H1 (cell line): ENCODE results near the gene ANK2. TPM values are rescaled to one million over a fixed set of nuclear protein-coding genes. Genes with fewer than 3 reads are reported as not detected.

Source experiments
- CTCF ChIA-PET: fragments of 300-600 bp; sonication (Branson Sonifier 250); formaldehyde crosslinking; loops from one replicate; lab custom pipeline; 2021; ENCODE audit not compliant: partially characterized antibody; lab: Charles Lee
- POLR2A ChIA-PET: fragments of 300-600 bp; sonication (Branson Sonifier 250); formaldehyde crosslinking; loops from one replicate; lab custom pipeline; 2021; ENCODE audit warnings: inconsistent platforms; ENCODE audit not compliant: partially characterized antibody; lab: Charles Lee
- DNase-seq, 2 experiments: peaks; one replicate each; pipeline versions ENCODE4 v3.0.0 to v3.0.0-alpha.2; 2010 to 2022; ENCODE audit warnings: low spot score in 2 of 2, low read depth in 1 of 2, mixed read lengths in 1 of 2
- FAIRE-seq: peaks from 2 replicates; lab custom pipeline; 2011; peaks lifted over from hg19 to GRCh38; lab: Jason Lieb, UNC
- H2AFZ ChIP-seq: 2 replicates; pipeline ENCODE4 v1.8.1; 2012; ENCODE audit warnings: low read length, inconsistent platforms
- H2AK5ac ChIP-seq: 2 replicates; pipeline ENCODE4 v1.6.1; 2013; ENCODE audit warnings: low read depth, low read length
- H2BK120ac ChIP-seq: replicated peaks from 2 replicates; pipeline ENCODE3; 2013; ENCODE audit warnings: low read depth, low read length, inconsistent platforms
- H2BK12ac ChIP-seq: 2 replicates; pipeline ENCODE4 v1.6.1; 2013; ENCODE audit warnings: low read depth, low read length
- H2BK15ac ChIP-seq: 2 replicates; pipeline ENCODE4 v1.6.1; 2013; ENCODE audit warnings: low read length
- H2BK20ac ChIP-seq: 2 replicates; pipeline ENCODE4 v1.6.1; 2013; ENCODE audit warnings: low read length
- H2BK5ac ChIP-seq: 2 replicates; pipeline ENCODE4 v1.6.1; 2013; ENCODE audit warnings: low read depth, low read length
- H3K14ac ChIP-seq: 2 replicates; pipeline ENCODE4 v1.6.1; 2013; ENCODE audit warnings: inconsistent platforms; ENCODE audit not compliant: insufficient read length
- H3K18ac ChIP-seq: 2 replicates; pipeline ENCODE4 v1.6.1; 2013; ENCODE audit warnings: low read length; ENCODE audit errors: extremely low read depth
- H3K23ac ChIP-seq: 2 replicates; pipeline ENCODE4 v1.6.1; 2013; ENCODE audit warnings: inconsistent platforms; ENCODE audit not compliant: insufficient read length
- H3K23me2 ChIP-seq: 2 replicates; pipeline ENCODE4 v1.6.1; 2013; ENCODE audit warnings: low read depth, low read length
- H3K27ac ChIP-seq: 2 replicates; pipeline ENCODE4 v1.6.1; 2011; ENCODE audit warnings: low read depth, low read length, inconsistent platforms
- H3K27me3 ChIP-seq, 4 experiments: replicated peaks in 1 of 4; 1 replicate in 1 of 4; 2 replicates in 3 of 4; pipeline versions ENCODE4 v1.6.1 to v1.8.1; 2011 to 2013; ENCODE audit warnings: low read length in 3 of 4, mild to moderate bottlenecking in 3 of 4, inconsistent platforms in 2 of 4, mixed read lengths in 2 of 4, moderate library complexity in 1 of 4; ENCODE audit not compliant: control insufficient read depth in 3 of 4, insufficient read depth in 3 of 4; ENCODE audit errors: extremely low read depth in 1 of 4
- H3K36me3 ChIP-seq, 4 experiments: 2 replicates each; pipeline versions ENCODE4 v1.6.1 to v1.8.1; 2011 to 2013; ENCODE audit warnings: mild to moderate bottlenecking in 4 of 4, low read length in 3 of 4, moderate library complexity in 2 of 4, control low read depth in 1 of 4, inconsistent platforms in 1 of 4; ENCODE audit not compliant: insufficient read depth in 4 of 4, control insufficient read depth in 2 of 4
- H3K4ac ChIP-seq: replicated peaks from 2 replicates; pipeline ENCODE3; 2013; ENCODE audit warnings: low read length, low read depth, mixed read lengths, inconsistent platforms; ENCODE audit not compliant: insufficient read length
- H3K4me1 ChIP-seq, 4 experiments: replicated peaks in 1 of 4; 1 replicate in 1 of 4; 2 replicates in 3 of 4; pipeline versions ENCODE4 v1.6.1 to v1.8.1; 2011 to 2013; ENCODE audit warnings: low read length in 3 of 4, inconsistent platforms in 2 of 4, mixed read lengths in 1 of 4; ENCODE audit not compliant: insufficient read depth in 4 of 4, control insufficient read depth in 3 of 4
- H3K4me2 ChIP-seq, 2 experiments: 2 replicates each; pipeline versions ENCODE4 v1.6.1 to v1.8.1; 2011 to 2013; ENCODE audit warnings: low read depth in 2 of 2, low read length in 2 of 2, control low read depth in 1 of 2, inconsistent platforms in 1 of 2, mild to moderate bottlenecking in 1 of 2; ENCODE audit not compliant: insufficient read depth in 1 of 2
- H3K4me3 ChIP-seq, 4 experiments: fragments of 200-600, 300-600 bp in 1 of 4; sonication (generic), shearing (Covaris generic), sonication (Bioruptor Twin) in 1 of 4; 2 replicates each; pipeline versions ENCODE4 v1.5.1 to v1.8.1; 2011 to 2016; ENCODE audit warnings: low read length in 4 of 4, low read depth in 3 of 4, control low read depth in 2 of 4, inconsistent platforms in 2 of 4, mild to moderate bottlenecking in 2 of 4, mixed read lengths in 1 of 4, moderate library complexity in 1 of 4; ENCODE audit not compliant: insufficient read depth in 2 of 4; ENCODE audit errors: extremely low read depth in 1 of 4
- H3K56ac ChIP-seq: replicated peaks from 2 replicates; pipeline ENCODE3; 2013; ENCODE audit warnings: low read depth, mild to moderate bottlenecking, mixed read lengths, low read length, inconsistent platforms; ENCODE audit not compliant: insufficient read length
- H3K79me1 ChIP-seq: 2 replicates; pipeline ENCODE4 v1.6.1; 2013; ENCODE audit warnings: low read depth, low read length, control low read depth
- H3K79me2 ChIP-seq, 2 experiments: 2 replicates each; pipeline versions ENCODE4 v1.6.1 to v1.8.1; 2012 to 2013; ENCODE audit warnings: low read length in 2 of 2, mild to moderate bottlenecking in 2 of 2, inconsistent platforms in 1 of 2; ENCODE audit not compliant: insufficient read depth in 2 of 2, control insufficient read depth in 1 of 2
- H3K9ac ChIP-seq, 4 experiments: replicated peaks in 1 of 4; 1 replicate in 1 of 4; 2 replicates in 3 of 4; pipeline versions ENCODE4 v1.6.1 to v1.8.1; 2011 to 2013; ENCODE audit warnings: low read depth in 3 of 4, low read length in 3 of 4, control low read depth in 2 of 4, mild to moderate bottlenecking in 2 of 4, moderate library complexity in 2 of 4, inconsistent platforms in 1 of 4; ENCODE audit errors: extremely low read depth in 1 of 4
- H3K9me3 ChIP-seq, 2 experiments: 2 replicates each; pipeline versions ENCODE4 v1.6.1 to v1.8.1; 2012 to 2013; ENCODE audit warnings: mild to moderate bottlenecking in 2 of 2, moderate library complexity in 2 of 2, control low read depth in 1 of 2, inconsistent platforms in 1 of 2, low read depth in 1 of 2, low read length in 1 of 2, mixed read lengths in 1 of 2; ENCODE audit not compliant: insufficient read depth in 2 of 2
- H4K20me1 ChIP-seq, 2 experiments: replicated peaks in 1 of 2; 2 replicates each; pipeline versions ENCODE3 to v1.8.1; 2011 to 2013; ENCODE audit warnings: inconsistent platforms in 2 of 2, low read length in 2 of 2, mild to moderate bottlenecking in 1 of 2; ENCODE audit not compliant: insufficient read depth in 2 of 2, control insufficient read depth in 1 of 2
- H4K5ac ChIP-seq: 2 replicates; pipeline ENCODE4 v1.6.1; 2013; ENCODE audit warnings: low read length, low read depth, mixed read lengths, inconsistent platforms; ENCODE audit not compliant: insufficient read length
- H4K8ac ChIP-seq: 2 replicates; pipeline ENCODE4 v1.8.0; 2013; ENCODE audit warnings: mild to moderate bottlenecking, moderate library complexity, low read length, inconsistent platforms; ENCODE audit not compliant: insufficient read depth; ENCODE audit errors: extremely low read depth
- H4K91ac ChIP-seq: replicated peaks from 2 replicates; pipeline ENCODE3; 2013; ENCODE audit warnings: low read length, mixed read lengths, inconsistent platforms; ENCODE audit not compliant: insufficient read length
- MAFK ChIP-seq: IDR thresholded peaks from 2 replicates; pipeline ENCODE4 v1.6.1; 2012; ENCODE audit warnings: low read depth, mild to moderate bottlenecking, improper control_type of control experiment, low read length
- POLR2A ChIP-seq, 2 experiments: IDR thresholded peaks; 1 replicate in 1 of 2; 2 replicates in 1 of 2; pipeline ENCODE4 v1.6.1; 2011; ENCODE audit warnings: low read depth in 2 of 2, low read length in 2 of 2, mild to moderate bottlenecking in 2 of 2; ENCODE audit errors: control extremely low read depth in 1 of 2
- WGBS, 2 experiments: shearing (Covaris generic) in 1 of 2; methylation state at CpG; one replicate each; pipeline versions ENCODE4 v1.1.6 to v1.1.7; 2013 to 2015; ENCODE audit warnings: low lambda C conversion rate in 2 of 2, mixed read lengths in 2 of 2, inconsistent platforms in 1 of 2, low coverage in 1 of 2, missing lambda C conversion rate in 1 of 2; ENCODE audit not compliant: insufficient replicate concordance in 2 of 2, insufficient coverage in 1 of 2, insufficient read length in 1 of 2; ENCODE audit errors: extremely low coverage in 1 of 2, missing lambda C conversion rate in 1 of 2; 5-methylcytosine and 5-hydroxymethylcytosine counted together
- polyA plus RNA-seq, 7 experiments: library from polyadenylated mRNA; depleted of rRNA in 3 of 7; stranded (reverse) in 5 of 7; unstranded in 2 of 7; fragments of >200 nt in 5 of 7; fragments of 200-250 nt in 2 of 7; gene quantifications; 1 replicate in 5 of 7; 2 replicates in 1 of 7; 4 replicates in 1 of 7; pipeline versions ENCODE4 v1.2.1 to v1.2.3, GENCODE V29; 2011 to 2013; ENCODE audit warnings: missing spikeins in 2 of 7, mixed read lengths in 2 of 7
- total RNA-seq: library from RNA; stranded (reverse); fragmentation: NEBNext Ultra II Directional; extraction: Animal tissue kit (Norgen Biotek cat#: 25700); gene quantifications from 2 replicates; pipeline ENCODE4 v1.2.1, GENCODE V29; 2021

ANK2 gene
- total and polyA plus RNA-seq, 2 of the 8 experiments (the other 6 are each of a cell fraction or from before 2014, with no cell fraction given): 14.2 to 35.1 TPM

DNA sequence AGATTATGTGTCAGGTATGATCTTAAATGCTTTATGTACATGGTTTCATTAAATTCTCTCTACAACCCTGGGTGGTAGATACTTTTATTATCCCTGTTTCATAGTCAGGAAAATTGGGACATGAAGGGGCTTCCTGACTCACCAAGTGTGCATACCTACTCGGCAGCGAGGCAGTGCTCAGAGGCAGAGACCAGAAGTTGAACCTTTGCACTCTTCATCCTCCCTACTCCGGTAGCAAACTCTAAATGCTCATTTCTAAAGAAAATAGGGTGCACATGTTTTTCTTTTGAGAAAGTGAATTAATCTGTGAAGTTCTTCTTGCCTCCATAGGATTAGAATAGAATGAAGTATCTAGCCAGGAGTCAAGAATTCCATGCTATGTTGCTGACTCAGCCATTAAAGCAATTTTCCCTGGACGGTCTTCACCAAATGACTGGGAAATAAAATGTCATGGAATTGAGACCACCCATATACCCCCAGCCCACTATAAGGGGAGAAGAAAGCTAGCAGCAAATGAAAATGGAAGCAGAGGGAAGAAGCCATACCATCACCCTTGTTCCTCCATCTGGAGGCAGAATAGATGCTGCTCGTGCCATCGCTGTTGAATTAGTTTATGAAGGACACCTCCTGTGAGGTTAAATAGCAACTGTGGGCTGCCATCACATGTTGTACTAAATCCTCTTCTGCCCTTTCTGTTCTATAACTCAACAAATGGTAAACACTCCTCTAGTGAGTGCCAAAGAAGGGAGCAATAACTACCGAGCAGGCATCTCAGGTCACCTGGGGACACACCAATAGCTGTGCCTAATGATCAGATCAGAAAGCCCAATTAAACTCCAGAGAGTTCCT, 356.6 kb downstream of the ANK2 start:
- Histone ChIP-seq H3K4ac (no peak overlapping the region), H2BK15ac (no peak overlapping the region), H3K27me3 (no peaks in the 10 kb centered on the region), H4K5ac (no peak overlapping the region), H4K91ac (no peak overlapping the region), H4K8ac (no peak overlapping the region), H3K4me1 (peaks cover 0 to 4% (median 0%) of the 10 kb centered on the region in 4 experiments; a peak in 1 of 7 replicates), H3K23ac (no peak overlapping the region), H3K18ac (no peak overlapping the region), H3K36me3 (no peaks in the 10 kb centered on the region), H2AFZ (peak overlapping the region; percentile 86; the same call in 1 of the 2 replicates), H3K4me2 (no peak overlapping the region), H3K79me1 (no peaks in the 10 kb centered on the region), H4K20me1 (no peaks in the 10 kb centered on the region), H3K9me3 (no peaks in the 10 kb centered on the region), H3K56ac (no peak overlapping the region), H2BK12ac (no peak overlapping the region), H3K27ac (no peak overlapping the region), H3K14ac (no peak overlapping the region), H3K23me2 (no peaks in the 10 kb centered on the region), H3K9ac (no peak overlapping the region), H2BK120ac (no peak overlapping the region), H2BK5ac (no peak overlapping the region), H2AK5ac (no peak overlapping the region), H3K4me3 (no peak overlapping the region), H2BK20ac (no peak overlapping the region), H3K79me2 (no peaks in the 10 kb centered on the region)
- DNase-seq (no peak), FAIRE-seq (no peak)
- CTCF ChIA-PET: interaction anchor here (0.9 to 2.0 kb wide), 2 partner anchors 11 to 319 kb away, joined by 3 to 6 read pairs; no protein-coding TSS in a partner anchor
- TF ChIP-seq MAFK (0 out of 2 replicates have a peak, but pooled peaks have one; percentile 37), POLR2A (IDR thresholded peaks at IDR 0.05; ENCODE audit: control extremely low read depth in 1 of 2, low read depth in 2 of 2, low read length in 2 of 2) (no peak)
- POLR2A ChIA-PET: no interaction called here
- WGBS, 2 experiments: 89% methylated on average over 7 of the region's 7 CpGs; no CpG with 5 or more reads in 1 of the 2 experiments
